Measurements from ENCODE around the gene CDCA8.
A peak's percentile ranks its signal among the peaks of the same experiment; 100 is the strongest.
"Not testable (repeated sequence)": the region's sequence is repeated elsewhere in the genome, so short reads cannot be mapped to it uniquely, and the experiment has no call there.

CDCA8 gene

DNA sequence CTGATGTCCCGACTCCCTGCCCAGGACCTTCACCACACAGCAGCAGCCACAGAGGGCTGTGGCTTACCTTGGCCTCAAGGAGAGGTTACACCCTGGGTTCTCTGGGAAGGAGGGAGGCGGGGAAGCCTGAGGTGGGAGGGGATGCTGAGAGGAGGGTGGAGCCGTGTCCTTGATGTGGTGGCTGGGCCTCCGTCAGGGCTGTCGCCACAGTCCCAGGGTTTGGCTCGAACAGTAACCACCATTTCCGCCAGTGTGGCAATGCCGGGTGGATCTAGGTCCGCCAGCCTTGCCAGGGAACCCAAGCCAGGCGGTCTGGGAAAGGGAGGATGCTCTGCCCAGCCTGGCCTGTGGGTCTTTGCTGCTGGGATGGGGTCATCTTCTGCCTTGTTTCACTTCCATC, 18.4 kb upstream of the CDCA8 start:
- DNase-seq (ENCODE audit: low spot score), result no peak

DNA sequence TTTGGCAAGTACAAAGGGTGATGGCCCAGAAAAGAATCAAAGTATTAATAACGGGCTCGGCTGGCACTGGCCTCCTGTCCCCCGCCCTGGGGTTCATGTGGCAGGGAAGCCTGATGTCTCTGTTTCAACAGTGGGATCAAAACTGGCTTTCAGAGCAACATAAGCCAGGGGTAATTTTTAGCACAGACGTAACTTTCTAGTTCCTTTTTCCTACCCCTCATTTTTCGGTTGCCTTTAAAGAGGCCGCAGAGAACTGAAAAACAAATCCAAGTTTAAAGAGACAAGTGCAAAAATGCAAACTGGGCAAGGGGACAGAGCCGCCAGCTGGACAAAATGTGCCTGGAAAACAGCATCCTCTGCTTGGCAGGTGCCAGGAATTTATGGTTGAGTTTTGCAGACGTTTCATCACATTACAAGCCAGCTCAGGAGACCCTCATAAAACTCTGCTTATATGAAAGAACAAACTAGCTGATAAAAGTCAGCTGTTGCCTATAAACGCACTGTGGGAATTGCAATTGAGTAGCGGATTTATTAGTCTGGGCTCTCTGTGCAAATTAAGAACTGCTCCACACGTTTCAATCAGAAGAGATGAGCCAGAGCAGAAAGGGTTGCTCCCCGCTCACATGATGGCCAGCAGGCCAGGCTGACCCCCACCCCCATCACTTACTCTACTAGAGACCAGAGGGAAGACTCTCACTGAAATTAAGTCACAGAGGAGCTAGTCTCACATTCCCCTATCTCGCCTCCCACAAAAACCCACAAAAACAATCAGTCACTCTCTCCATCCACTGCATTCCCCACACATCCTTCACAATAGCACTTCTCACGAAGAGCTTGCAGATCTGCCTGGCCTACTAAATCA, 15.8 kb upstream of the CDCA8 start:
- no peak for DNase-seq (ENCODE audit: low spot score)

DNA sequence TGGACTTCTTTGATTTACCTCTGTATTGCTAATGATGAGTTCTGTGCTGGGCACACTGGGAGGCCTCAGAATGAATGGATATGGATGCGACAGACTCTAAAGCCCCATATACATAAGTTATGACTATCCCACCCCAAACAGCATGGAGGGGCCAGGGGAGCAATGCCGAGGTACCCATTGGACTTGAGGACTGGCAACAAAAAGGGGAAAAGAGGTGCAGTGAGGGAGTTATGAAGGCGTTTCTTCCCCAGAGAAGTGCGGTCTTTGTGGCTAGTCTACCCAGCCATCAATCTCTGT, 15.2 kb upstream of the CDCA8 start:
- no peak for DNase-seq (ENCODE audit: low spot score)

DNA sequence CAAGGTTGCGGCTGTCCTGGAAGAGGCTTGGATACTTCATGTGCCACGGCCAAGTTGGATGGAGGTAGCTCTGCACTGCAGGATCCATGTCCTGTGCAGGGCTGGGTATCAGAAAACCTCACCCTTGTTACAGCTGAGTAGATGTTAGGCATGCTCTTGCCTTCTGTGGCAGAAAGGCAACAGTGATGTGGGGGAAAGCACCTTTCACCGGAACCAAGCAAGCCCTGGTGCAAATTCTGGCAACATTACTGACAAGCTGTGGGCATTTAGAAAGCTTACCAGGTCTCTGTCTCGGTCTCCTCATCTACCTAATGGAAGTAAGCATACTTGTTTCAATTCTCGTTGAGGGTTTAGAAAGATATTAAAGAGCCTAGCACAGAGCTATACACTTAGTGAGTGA, 14.5 kb upstream of the CDCA8 start:
- DNase-seq (ENCODE audit: low spot score), result no peak

DNA sequence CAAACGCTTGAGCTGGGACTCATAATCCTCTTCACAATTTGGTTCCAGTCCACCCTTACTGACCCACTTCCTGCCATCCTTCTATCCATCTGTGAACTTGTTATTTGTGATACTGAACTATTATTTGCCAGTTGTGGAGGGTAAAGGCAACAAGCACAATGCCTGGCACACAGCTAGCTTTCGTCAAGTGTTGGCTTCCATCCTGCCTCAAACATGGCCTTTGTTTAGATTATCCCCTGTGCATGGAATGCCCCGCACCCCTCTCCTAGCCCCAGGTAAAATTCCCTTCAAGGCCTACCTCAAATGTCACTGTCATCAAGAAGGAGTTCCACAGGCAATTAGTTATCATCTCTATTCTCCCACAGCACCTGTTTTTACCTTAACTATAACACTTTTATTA, 11.4 kb upstream of the CDCA8 start:
- no peak for DNase-seq (ENCODE audit: low spot score)

DNA sequence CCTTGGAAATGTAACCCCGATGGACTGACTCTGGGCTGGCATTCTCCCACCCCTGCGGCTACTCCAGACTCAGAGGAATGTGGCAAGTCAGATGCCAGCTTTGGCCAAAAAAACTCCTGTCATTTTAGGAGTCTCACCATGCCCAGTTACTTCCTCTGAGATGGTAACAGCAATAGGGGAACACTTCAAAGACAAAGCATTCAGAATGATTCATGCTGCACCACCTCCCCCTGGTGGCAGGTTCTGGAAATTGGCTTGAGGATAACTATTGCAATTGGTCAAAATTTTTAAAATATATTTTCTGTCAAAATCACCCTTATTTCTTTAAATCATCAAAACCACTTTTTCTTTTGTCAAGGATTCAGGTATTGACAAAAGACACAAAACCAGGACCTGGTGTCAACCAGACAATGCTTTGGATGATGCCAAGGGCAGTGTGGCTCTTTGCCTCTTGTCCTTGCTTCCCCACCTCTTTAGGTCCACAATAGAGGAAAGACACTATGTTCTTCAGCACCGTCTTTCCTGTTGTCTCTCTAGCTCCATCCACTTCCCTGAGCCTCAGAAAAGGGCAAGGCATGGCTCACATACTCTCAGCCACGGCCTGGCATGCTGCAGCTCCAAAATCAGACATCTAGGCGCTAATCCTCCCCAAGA, 9.9 kb upstream of the CDCA8 start:
- peak; percentile 35 for DNase-seq (ENCODE audit: low spot score)

DNA sequence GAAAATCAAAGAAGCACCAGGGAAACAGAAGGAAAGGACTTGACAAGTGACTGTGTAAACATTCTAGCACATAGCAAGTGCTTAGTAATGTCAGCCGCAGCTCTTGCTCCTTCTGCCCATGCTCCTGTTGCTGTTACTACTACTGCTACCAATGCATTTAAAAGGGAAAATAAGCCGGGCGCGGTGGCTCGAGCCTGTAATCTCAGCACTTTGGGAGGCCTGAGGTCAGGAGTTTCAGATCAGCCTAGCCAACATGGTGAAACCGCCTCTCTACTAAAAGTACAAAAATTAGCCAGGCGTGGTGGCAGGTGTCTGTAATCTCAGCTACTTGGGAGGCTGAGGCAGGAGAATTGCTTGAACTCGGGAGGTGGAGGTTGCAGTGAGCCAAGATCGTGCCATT, 8.1 kb upstream of the CDCA8 start:
- DNase-seq (ENCODE audit: low spot score), result not testable (repeated sequence)

DNA sequence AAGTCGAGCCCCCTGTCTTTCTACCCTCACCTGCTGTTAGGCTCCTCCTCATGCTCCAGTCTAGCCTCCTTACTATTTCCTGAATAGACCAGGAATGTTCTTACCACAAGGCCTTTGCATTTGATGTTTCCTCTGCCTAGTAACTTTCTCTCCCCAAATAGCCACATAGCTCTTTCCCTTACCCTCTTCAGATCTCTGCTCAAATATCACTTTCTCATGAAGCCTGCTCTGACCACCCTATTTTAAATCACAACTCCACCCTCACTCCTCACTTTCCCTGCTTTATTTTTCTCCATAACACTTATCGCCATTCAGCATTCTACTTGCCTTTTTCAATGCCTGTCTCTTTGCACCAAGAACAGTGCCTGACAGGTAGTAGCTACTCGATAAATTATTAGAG, 6.6 kb upstream of the CDCA8 start:
- no peak for DNase-seq (ENCODE audit: low spot score)

DNA sequence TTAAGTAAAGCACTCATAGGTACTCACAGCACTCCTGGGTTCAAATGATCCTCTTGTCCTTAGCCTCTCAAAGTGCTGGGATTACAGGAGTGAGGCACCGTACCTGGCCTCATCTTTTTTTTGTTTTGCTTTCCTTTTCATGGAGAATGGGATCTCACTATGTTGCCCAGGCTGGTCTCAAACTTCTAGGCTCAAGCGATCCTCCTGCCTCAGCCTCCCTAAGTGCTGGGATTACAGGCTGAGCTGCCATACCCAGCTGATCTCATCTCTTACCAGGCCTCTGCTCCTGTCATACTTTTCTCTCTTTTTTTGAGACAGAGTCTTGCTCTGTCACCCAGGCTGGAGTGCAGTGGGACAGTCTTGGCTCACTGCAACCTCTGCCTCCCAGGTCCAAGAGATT, 4.6 kb upstream of the CDCA8 start:
- not testable (repeated sequence) for DNase-seq (ENCODE audit: low spot score)

DNA sequence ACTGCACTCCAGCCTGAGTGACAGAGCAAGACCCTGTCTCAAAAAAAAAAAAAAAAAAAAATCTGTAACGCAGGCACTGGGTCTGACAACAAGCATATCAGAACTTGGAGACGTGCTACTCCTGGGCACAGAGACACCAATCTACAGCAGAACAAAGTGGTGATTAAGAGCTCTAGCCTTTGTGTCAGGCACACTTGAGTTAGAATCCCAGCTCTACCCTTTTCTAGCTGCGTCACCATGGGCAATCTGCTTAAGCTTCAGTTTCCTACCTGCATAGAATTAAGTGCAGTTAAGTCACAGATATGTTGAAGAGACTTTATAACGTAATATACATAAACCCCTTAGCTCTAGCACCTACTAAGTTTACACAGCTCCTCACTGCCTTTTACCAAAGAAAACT, 3.4 kb upstream of the CDCA8 start:
- DNase-seq (ENCODE audit: low spot score), result no peak

DNA sequence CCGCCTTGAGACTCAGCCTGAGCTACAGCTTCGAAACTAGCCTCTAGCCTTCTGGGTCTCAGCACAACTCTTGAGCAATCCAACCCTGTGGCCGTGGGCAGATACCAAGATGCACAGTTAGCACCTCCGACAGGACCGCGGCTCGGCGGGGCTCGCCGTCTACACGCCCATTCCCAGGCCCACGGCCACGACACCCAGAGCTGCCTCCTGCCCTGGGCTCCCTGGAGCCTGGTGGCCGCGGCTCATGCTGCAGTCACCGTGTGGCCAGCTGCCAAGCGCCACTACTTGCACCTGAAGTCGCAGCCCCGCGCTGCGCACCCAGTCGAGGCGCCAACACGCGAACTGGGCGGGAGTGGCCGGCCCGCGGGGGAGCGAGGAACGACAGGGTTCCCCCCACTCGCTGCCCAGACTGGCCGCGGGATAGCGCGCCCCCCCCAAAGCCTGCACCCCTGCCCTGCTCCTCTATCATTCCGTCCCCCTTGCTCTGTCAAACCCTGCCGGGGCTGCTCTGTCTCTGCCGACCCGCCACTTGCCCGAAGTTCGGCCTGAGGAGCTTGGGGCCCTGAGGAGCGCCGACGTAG, 729 bp upstream of the CDCA8 start:
- DNase-seq (ENCODE audit: low spot score), result no peak

DNA sequence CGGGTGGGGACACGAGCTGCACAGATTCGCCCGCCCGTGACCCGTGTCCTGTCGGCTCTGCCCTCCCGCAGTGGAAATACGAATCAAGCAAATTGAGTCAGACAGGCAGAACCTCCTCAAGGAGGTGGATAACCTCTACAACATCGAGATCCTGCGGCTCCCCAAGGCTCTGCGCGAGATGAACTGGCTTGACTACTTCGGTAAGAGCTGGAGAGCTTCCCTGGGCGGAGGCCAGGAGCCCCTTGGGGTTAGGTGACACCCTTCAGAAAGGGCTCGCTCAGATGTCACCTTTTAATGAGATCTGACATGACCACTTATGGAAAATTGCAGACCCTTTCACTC, 489 bp downstream of the CDCA8 start:
- DNase-seq (ENCODE audit: low spot score), result no peak

DNA sequence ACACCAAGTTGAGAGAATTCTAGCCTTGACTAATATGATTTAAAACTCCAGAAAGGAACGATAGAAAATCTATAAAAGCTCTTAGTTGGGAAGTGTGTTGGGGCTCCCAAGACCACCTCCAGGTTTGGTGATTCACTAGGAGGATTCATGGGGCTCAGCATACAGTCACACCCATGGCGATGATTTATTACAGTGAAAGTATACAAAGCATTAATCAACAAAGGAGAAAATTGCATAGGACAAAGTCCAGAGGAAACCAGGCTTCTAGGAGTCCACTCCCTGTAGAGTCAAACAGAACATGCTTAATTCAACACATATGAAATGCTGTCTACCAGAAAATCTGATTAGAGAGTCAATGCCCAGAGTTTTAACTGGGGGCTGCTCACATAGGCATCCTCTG, 4.8 kb downstream of the CDCA8 start:
- DNase-seq (ENCODE audit: low spot score), result no peak

DNA sequence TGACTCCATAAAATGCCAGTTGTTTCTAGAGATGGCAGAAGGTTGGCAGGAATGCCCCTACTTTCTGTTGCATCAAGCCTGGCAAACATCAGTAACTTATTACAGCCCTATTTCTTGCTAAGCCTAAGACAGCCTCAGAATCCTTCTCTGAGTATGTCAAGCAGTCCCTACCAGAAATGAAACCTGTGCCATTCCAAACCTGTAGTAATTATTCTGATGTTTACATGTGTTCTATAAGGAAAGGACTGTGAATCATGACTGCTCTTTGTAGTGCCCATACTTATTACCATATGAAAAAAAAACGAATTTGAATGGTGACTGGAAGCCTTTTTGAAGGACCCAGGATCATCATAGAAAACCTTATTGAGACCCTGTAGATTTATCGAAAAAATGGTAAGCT, 5.4 kb downstream of the CDCA8 start:
- DNase-seq (ENCODE audit: low spot score), result no peak

DNA sequence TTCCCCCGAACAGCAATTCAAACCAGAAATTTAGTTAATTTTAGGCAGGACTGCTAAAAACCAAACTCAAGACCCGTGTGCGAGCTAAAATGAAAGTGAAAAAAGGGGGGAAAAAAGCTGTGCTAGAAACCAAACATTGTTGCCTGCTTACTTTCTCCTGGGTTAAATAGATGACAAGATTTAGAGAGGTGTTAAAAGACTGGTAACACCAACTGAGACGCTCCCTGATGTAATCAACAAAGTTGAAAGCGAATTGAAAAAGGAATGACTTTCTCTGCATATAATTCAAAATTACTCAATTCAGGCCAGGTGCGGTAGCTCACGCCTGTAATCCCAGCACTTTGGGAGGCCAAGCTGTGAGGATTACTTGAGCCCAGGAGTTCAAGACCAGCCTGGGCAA, 6.8 kb downstream of the CDCA8 start:
- DNase-seq (ENCODE audit: low spot score), result no peak

DNA sequence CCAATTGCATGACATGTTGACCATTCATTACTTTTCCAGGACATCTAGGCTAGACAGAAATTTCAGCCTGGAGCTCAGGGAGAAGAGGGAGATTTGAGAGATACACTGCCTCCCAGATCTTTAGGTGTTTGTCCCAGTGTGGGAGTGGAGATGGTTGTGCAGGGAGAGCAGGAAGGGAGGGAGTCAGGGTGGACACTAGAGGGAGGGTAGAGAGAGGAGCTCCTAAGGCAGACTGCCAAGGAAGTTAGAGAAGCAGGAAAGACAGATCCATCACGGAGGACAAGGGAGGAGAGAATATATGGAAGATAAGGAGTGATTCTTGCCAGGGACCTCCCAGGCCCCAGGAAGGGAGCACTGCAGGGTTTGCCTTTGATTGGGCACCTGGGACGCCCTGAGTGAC, 8.7 kb downstream of the CDCA8 start:
- no peak for DNase-seq (ENCODE audit: low spot score)

DNA sequence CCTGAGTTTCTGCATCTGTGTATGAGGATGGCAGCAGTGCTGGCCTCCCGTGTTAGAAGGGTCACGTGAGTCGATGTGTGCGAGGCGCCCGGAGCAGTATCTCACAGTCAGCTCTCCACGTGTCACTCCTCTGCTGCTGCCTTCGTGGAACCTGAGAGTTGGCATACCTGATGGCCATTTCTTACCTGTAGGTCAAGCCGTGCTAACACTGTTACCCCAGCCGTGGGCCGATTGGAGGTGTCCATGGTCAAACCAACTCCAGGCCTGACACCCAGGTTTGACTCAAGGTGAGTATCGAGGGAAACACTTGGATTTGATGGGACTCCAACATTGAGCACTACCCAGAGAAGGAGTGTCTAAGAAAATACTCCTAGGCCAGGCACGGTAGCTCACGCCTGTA, 10.7 kb downstream of the CDCA8 start:
- no peak for DNase-seq (ENCODE audit: low spot score)

DNA sequence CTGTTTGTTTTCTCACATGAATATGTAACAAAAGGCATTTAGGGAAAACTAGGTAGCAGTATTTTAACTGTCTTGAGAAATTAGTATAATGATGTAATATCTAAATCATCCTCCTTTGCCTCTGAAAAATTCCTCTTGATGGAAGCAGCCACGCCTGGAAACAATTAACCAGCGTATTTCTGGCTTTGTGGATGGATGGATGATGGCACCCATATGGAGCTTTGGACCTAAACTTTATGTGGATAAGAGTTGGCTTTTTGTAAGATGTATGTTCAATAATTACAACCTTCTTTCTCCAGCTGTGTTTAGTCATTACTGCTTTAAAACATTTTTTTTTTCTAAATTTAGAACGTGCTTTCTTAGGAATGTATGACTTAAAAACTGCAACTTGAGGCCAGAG, 12.7 kb downstream of the CDCA8 start:
- DNase-seq (ENCODE audit: low spot score), result no peak

DNA sequence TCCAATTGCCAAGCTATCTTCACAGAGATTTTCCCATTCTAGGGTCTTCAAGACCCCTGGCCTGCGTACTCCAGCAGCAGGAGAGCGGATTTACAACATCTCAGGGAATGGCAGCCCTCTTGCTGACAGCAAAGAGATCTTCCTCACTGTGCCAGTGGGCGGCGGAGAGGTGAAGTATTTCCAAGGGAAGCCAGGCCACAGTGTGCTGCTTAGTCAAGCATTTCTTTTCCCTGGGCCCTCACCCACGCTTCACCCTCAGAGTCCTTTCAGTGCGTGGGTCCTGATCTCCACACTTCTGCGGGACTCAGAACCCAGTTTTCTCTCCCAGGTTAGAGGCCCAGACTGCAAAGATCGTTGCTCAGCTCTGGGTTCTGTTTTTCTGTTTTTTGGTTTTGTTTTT, 13.1 kb downstream of the CDCA8 start:
- no peak for DNase-seq (ENCODE audit: low spot score)

DNA sequence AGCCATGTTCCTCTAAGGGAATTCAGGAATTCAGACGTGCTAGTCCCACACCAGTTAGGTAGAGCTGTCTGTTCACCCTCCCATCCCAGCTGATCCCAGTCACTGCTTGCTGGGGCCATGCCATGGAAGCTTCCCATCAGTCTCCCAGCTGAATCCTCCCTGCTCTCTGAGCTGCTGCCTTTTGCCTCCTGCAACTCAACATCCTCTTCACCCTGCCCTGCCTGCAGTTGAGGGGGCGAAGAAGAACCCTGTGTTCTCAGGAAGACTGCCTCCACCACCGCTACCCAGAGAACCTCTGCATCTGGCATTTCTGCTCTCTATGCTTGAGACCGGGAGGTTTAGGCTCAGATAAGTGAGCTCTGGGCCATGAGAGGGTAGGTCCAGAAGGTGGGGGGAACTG, 16.2 kb downstream of the CDCA8 start:
- no peak for DNase-seq (ENCODE audit: low spot score)

DNA sequence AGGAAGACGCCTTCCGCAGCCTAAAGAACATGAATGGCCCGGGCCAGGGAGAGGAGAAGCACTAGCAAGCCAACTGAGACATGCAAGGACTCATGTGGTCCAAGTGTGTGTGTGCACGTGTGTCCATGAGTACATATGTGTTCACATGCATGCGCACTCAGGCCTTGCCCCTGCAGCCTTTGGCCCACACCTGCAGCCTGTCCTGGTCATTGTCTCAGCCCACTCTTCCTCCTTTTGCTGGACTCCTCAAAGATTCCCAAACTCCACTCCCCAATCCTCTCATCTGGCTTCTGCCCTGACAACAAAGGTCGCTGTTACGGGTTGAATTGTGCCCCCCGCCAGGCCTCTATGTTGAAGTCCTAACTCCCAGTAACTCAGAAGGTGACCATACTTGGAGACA, 21.9 kb downstream of the CDCA8 start:
- DNase-seq (ENCODE audit: low spot score), result no peak

DNA sequence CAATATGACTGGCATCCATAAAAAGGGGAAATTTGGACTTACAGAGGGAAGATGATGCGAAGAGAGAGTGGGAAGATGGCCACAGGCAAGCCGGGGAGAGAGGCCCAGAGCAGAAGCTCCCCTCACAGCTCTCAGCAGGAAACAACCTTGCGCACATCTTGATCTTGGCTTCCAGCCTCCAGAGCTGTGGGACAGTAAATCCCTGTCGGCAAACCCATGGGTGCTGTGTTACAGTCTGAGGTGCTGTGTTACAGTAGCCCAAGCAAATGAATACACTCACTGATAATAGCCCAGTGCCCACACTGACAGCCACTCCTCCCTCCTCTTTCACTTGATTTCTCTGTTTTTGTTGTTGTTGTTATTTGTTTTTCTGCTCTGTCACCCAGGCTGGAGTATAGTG, 22.4 kb downstream of the CDCA8 start:
- DNase-seq (ENCODE audit: low spot score), result no peak

DNA sequence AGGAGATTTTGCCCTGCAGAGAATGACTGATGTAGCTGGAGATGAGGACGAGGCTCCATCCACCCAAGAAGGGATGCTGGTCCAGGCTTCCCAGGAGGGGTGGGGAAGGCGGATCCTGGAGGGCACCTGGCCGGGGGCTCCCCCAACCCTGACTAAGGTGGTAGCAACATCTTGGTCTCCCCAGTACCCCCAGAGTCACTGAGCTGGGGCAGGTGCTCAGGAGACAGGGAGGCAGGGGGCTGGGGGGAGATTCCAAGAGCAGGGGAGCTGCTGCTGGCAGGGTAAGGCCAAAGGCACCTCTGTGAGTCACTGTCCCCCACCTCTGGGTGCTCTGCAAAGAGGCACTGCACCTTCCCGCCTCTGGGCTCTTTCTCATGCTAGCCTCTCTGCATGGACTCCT, 24.0 kb downstream of the CDCA8 start:
- DNase-seq (ENCODE audit: low spot score), result no peak

DNA sequence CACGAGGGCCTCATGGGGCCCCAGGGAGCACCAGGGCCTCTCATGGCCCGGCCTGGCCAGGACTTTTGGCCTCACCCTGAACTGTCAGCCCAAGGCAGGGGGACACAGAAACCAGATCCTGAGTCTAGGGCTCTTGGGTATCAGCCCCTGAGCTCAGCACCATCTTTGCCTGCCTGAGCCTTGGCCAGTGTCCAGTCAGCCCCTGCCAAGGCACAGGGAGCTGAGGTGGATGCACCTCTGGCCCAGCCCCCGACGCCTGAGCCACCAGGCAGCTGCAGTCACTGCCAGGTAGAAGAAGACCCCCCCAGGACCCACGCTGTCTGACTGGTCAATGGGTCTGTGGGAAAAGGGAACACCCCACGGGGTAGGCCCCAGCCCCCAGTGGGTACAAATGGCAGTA, 25.3 kb downstream of the CDCA8 start:
- no peak for DNase-seq (ENCODE audit: low spot score)
